ENCODE data around the gene PHF24. TPM values are rescaled to one million over a fixed set of nuclear protein-coding genes. Genes with fewer than 3 reads are reported as not detected.
A peak's percentile ranks its signal among the peaks of the same experiment; 100 is the strongest.
"Not testable (repeated sequence)": the region's sequence is repeated elsewhere in the genome, so short reads cannot be mapped to it uniquely, and the experiment has no call there.

Gene PHF24
- total RNA-seq: not detected

DNA sequence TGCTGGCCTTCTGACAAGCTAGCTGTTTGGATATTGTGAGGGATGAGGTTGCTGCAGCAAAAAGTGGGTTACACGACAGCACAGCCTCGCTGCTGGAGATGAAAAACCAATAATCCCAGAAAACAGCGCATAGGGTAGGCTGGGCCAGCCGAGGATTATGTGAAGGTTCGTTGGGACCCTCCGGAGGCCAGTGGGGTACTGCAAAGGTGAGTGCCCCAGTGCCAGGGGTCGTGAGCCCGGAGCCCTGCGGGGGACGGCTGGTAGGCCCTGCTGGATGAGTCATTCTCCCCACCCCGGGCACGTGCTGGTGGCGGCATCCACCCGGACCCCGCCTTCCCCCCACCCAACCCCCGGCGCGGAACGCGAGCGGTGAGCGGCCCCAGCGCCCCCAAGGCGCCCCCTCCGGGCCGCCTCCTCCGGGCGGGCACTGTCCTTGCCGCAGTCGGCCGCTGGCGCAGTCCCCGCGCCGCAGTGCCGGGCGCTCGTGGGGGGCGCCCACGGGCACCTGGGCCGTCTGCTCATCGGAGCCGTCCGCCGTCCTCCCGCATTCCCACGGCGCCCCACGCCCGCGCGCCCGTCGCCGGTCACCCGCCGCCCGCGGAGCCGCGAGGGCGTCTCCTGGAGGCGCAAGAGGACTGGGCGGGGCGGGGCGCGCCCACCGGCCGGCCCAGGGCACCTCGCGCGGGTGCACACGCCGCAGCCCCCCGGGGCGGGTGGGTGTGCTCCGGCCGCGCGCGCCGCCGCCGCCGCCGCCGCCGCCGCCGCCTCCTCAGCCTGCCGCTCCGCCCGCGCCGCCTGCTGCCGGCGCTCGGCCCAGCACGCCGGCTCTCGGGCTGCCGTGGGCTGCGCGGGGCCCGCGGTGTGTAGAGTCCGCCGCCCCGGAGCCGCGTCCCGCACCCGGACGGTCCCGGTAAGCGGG, at the start of gene PHF24:
TSS of gene PHF24 (plus strand) at position 794 of the 919 bp plus-strand sequence. CDS start 13,014 bp downstream, outside the sequence.
- H3K36me3 Mint-ChIP-seq (ENCODE audit: low read depth): no peaks in the 10 kb centered on the region
- ChIA-PET CTCF (no interaction called here), POLR2A (no interaction called here)
- no peaks in the 10 kb centered on the region for H3K9me3 Mint-ChIP-seq
- DNase-seq: no peak
- no peak within 1 kb of the TSS for H3K27ac Mint-ChIP-seq
- no peaks in the 10 kb centered on the region for H3K4me1 Mint-ChIP-seq
- peak within 1 kb of the TSS; percentile 37 for H3K4me3 Mint-ChIP-seq
- peaks cover 66% of the 10 kb centered on the region for H3K27me3 Mint-ChIP-seq

DNA sequence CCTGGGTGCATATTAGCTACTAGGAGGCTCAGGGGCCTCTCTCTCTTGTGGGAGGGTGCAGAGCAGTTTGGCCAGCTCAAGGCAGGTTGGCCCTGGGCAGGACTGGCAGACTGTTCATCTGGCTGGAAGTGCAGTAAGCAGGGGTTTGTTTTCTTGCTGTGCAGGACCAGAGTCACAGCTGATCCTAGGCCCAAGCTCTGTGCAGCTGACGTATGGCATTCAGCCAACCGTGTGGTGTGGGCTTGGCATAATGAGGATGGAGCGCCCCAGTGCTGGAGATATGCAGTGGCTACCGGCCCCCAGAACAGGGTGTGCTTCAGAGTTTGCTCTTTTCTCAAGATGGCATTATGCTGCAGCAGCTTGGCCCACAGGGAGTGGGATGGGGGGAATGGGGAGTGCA, 31.0 kb upstream of the PHF24 start:
- H3K9me3 Mint-ChIP-seq: peaks cover 19% of the 10 kb centered on the region
- POLR2A ChIA-PET: no interaction called here
- peaks cover 15% of the 10 kb centered on the region for H3K27me3 Mint-ChIP-seq
- no peaks in the 10 kb centered on the region for H3K4me1 Mint-ChIP-seq
- DNase-seq: no peak
- H3K36me3 Mint-ChIP-seq (ENCODE audit: low read depth): peaks cover 3% of the 10 kb centered on the region
- CTCF ChIA-PET: interaction anchor here (0.7 kb wide), 1 partner anchor 16 kb away, joined by 4 read pairs; no protein-coding TSS in a partner anchor
- H3K27ac Mint-ChIP-seq: no peak overlapping the region
- no peak overlapping the region for H3K4me3 Mint-ChIP-seq

DNA sequence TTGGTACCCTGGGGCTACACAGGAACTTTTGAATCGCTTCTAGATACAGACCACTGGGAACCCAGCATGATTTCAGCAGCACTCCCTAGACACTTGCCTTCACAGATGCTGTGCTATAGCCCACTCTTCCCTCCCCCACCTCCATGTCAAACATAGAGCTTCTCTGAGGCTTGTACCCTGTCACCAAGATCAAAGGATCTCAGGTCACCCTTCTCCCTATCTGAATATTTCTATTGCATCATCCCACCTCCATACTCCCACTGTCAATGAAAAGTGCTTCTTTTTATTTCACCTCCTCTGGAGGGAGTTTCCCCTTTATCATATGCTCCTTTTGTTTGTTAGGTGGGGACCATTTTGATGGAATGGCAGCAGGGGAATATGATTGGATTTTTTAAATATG, 29.2 kb upstream of the PHF24 start:
- Mint-ChIP-seq H3K27ac (no peak overlapping the region), H3K27me3 (peaks cover 12% of the 10 kb centered on the region), H3K4me3 (no peak overlapping the region), H3K36me3 (ENCODE audit: low read depth) (peaks cover 3% of the 10 kb centered on the region), H3K4me1 (no peaks in the 10 kb centered on the region), H3K9me3 (peaks cover 19% of the 10 kb centered on the region)
- CTCF ChIA-PET: no interaction called here
- DNase-seq: no peak
- POLR2A ChIA-PET: no interaction called here

DNA sequence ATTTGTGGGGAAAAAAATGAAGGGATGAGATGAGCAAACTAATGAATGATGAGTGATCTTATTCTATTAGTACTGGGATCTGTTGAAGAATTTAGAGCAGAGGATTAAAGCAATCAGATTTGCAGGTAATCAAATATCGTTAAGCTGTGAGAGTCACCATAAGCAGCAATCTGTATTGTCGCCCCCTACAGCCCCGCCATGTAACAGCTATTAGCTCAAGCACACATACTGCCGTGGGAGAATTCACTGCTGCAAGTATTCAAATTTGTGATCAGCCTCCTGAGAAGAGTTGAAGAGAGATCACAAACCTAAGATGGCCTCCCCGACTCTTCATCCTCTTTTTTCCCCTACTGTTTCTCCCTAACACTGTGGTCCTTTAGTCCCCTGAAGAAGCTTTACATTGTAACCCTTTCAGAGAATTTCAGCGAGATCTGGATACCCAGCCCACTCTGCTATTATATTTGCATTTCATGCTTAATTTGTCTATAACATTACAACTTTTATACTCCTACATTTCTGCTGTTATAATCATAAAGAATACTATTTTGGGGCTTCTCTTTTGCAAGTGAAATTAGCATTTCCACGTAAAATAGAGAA, 28.5 kb upstream of the PHF24 start:
- H3K4me3 Mint-ChIP-seq: no peak overlapping the region
- peak; percentile 28 for DNase-seq
- no peak overlapping the region for H3K27ac Mint-ChIP-seq
- H3K36me3 Mint-ChIP-seq (ENCODE audit: low read depth): peaks cover 3% of the 10 kb centered on the region
- H3K9me3 Mint-ChIP-seq: peaks cover 13% of the 10 kb centered on the region
- CTCF ChIA-PET: no interaction called here
- H3K27me3 Mint-ChIP-seq: peaks cover 9% of the 10 kb centered on the region
- POLR2A ChIA-PET: no interaction called here
- H3K4me1 Mint-ChIP-seq: no peaks in the 10 kb centered on the region

DNA sequence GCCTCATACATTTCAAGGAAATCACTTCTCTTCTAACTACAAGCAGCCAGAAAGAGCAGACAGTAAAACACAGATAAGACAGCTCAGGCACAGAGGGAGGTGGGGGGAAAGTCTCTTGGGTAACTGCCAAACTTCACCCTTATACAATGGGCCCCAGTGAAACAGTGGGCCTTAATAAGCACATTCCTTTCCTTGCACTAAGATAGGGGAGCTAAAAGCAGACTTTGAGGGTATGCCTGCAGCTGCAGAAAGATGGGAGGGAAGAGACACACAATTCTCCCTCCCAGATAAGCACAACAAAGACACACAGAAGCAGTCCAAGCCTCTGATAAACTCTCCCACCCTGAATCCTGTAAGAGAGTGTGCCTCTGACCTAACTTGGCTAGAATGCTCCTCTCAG, 18.1 kb upstream of the PHF24 start:
- DNase-seq; POLR2A ChIA-PET; H3K9me3 Mint-ChIP-seq; H3K4me1 Mint-ChIP-seq; H3K27me3 Mint-ChIP-seq; H3K36me3 Mint-ChIP-seq (ENCODE audit: low read depth); CTCF ChIA-PET; H3K4me3 Mint-ChIP-seq; H3K27ac Mint-ChIP-seq: not testable (repeated sequence)

DNA sequence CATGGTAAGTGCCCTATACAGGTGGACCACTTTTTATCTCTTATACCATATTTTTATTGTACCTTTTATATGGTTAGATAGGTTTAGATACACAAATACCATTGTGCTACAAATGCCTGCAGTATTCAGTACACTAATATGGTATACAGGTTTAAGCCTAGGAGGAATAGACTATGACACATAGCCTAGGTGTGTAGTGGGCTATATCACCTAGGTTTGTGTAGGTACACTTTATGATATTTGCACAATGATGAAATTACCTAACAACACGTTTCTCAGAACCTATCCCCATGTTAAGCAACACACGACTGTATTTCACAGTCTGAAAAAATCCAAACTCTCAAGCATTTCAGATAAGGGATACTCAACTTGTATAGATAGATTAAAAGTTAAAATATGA, 9.6 kb upstream of the PHF24 start:
- CTCF ChIA-PET: interaction anchor here (0.6 kb wide), 1 partner anchor 980 kb away, joined by 4 read pairs; no protein-coding TSS in a partner anchor
- H3K27me3 Mint-ChIP-seq: peaks cover 35% of the 10 kb centered on the region

DNA sequence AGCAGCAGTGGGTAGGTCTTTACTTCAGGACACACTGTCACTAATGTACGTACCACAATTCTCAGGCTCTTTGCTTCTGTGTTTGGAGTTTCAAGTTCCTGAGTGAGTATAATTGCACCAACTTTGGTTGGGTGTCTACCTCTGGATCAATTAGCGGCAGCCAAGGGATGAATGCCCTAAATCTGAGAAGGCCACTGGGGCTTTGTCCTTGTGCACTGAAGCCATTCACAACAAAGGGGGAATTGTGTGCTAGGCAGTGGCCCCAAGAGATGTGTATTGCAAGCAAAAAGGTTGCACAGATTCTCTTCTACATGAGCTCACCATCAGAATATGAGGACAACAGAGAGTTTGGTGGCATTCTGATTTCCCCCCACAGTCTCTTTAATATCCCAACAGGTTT, 3.9 kb upstream of the PHF24 start:
- no peaks in the 10 kb centered on the region for H3K36me3 Mint-ChIP-seq (ENCODE audit: low read depth)
- CTCF ChIA-PET: interaction anchor here (0.6 kb wide), 1 partner anchor 700 kb away, joined by 3 read pairs; no protein-coding TSS in a partner anchor

More for the DNA sequence above, 9.6 kb upstream of the PHF24 start:
- Mint-ChIP-seq H3K4me3 (no peak overlapping the region), H3K4me1 (no peaks in the 10 kb centered on the region), H3K27ac (no peak overlapping the region), H3K9me3 (no peaks in the 10 kb centered on the region), H3K36me3 (ENCODE audit: low read depth) (no peaks in the 10 kb centered on the region)
- POLR2A ChIA-PET: no interaction called here
- no peak for DNase-seq

DNA sequence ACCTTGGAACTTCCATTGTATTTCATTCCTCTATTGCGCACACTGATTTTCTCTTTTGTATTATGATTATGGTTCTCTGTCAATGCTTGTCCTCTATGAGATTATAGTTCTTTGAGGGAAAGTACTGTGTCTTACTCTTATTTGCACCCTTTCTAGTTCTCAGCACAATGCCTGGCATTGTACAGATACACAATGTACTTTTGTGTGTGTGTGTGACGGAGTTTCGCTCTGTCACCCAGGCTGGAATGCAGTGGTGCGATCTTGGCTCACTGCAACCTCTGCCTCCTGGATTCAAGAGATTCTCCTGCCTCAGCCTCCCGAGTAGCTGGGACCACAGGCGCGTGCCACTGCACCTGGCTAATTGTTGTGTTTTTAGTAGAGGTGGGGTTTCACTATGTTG, 2.0 kb upstream of the PHF24 start:
- H3K36me3 Mint-ChIP-seq (ENCODE audit: low read depth); CTCF ChIA-PET; DNase-seq; POLR2A ChIA-PET; H3K4me3 Mint-ChIP-seq; H3K9me3 Mint-ChIP-seq; H3K4me1 Mint-ChIP-seq; H3K27ac Mint-ChIP-seq: not testable (repeated sequence)
- peaks cover 74% of the 10 kb centered on the region for H3K27me3 Mint-ChIP-seq

More for the DNA sequence above, 3.9 kb upstream of the PHF24 start:
- H3K4me3 Mint-ChIP-seq: no peak overlapping the region
- no peak for DNase-seq
- peaks cover 68% of the 10 kb centered on the region for H3K27me3 Mint-ChIP-seq
- no peaks in the 10 kb centered on the region for H3K4me1 Mint-ChIP-seq
- POLR2A ChIA-PET: no interaction called here
- H3K9me3 Mint-ChIP-seq: no peaks in the 10 kb centered on the region
- no peak overlapping the region for H3K27ac Mint-ChIP-seq

DNA sequence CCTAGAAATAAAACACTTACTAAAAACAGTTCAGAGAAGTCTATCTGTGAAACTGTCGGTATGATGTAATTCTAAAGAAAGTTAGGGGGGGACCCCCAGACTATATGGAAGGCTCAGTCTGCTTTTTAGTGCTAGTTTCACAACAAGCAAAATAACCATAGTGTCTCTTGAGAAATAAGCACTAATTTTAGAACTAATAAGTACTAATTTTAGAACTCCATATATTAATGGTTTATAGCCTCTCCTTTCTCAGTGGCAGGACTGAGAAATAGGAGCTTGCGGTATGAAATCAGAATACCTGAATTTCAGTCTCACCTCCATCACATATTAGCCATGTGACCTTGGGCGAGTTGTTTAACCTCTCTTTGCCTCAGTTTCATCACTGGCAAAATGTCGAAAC, 1.4 kb upstream of the PHF24 start:
- Mint-ChIP-seq H3K9me3 (no peaks in the 10 kb centered on the region), H3K4me3 (no peak overlapping the region)
- POLR2A ChIA-PET: no interaction called here

DNA sequence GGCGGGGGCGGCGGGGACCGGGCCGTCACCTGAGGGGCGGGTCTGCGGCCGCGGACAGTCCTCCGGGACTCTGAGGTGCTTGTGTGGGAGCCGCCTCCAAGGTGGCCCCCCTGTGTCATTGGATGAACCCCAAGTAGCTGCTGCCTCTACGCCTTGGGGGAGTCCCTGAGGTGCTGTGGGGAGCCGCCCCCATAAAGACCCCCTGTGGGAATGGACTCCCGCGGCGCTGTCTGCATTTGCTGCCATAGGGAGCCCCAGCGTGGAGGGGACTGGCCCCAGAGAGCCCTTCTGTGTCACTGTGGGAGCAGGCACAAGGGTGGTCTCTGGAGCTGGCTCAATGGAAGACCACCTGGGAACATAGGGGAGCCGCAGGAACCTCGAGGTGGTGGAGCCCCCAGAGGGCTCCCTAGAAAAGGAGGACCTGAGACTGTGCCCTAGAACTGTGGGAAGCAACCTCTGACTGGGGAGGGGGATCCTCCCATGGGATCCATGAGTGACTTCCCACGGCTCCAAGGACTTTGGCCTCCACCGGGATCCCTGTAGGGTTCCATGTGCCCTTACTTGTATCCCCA, 412 bp downstream of the PHF24 start:
- no peaks in the 10 kb centered on the region for H3K36me3 Mint-ChIP-seq (ENCODE audit: low read depth)
- CTCF ChIA-PET: no interaction called here
- H3K9me3 Mint-ChIP-seq: no peaks in the 10 kb centered on the region
- no peak for DNase-seq
- H3K27ac Mint-ChIP-seq: no peak overlapping the region
- peaks cover 64% of the 10 kb centered on the region for H3K27me3 Mint-ChIP-seq
- no peaks in the 10 kb centered on the region for H3K4me1 Mint-ChIP-seq
- H3K4me3 Mint-ChIP-seq: peak overlapping the region; percentile 17
- POLR2A ChIA-PET: no interaction called here

More for the DNA sequence above, 1.4 kb upstream of the PHF24 start:
- peaks cover 75% of the 10 kb centered on the region for H3K27me3 Mint-ChIP-seq
- no peak for DNase-seq
- H3K36me3 Mint-ChIP-seq (ENCODE audit: low read depth): no peaks in the 10 kb centered on the region
- no peaks in the 10 kb centered on the region for H3K4me1 Mint-ChIP-seq
- H3K27ac Mint-ChIP-seq: no peak overlapping the region
- CTCF ChIA-PET: no interaction called here

DNA sequence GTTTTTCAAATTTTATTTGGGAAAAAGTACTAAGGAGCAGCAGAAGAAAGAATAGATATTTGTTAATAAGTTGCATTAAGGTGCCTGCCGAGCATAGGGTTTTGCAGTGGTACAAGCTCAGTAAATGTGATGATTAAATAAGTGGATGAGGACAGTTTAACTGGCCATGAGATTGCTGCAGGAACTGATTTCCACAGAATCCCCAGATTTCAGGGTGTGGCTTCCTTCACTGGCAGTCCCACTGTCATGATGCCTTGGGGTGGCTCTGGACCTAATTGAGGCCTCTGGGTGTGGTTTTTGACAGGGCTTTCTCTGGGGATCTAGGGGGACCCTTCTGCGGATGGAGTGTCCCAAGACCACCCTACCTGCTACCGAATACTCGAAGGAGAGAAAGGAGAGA, 1.4 kb downstream of the PHF24 start:
- H3K27me3 Mint-ChIP-seq: peaks cover 61% of the 10 kb centered on the region
- H3K4me1 Mint-ChIP-seq: no peaks in the 10 kb centered on the region
- H3K9me3 Mint-ChIP-seq: no peaks in the 10 kb centered on the region
- ChIA-PET POLR2A (no interaction called here), CTCF (no interaction called here)
- no peak overlapping the region for H3K27ac Mint-ChIP-seq
- H3K36me3 Mint-ChIP-seq (ENCODE audit: low read depth): no peaks in the 10 kb centered on the region
- H3K4me3 Mint-ChIP-seq: no peak overlapping the region
- no peak for DNase-seq

DNA sequence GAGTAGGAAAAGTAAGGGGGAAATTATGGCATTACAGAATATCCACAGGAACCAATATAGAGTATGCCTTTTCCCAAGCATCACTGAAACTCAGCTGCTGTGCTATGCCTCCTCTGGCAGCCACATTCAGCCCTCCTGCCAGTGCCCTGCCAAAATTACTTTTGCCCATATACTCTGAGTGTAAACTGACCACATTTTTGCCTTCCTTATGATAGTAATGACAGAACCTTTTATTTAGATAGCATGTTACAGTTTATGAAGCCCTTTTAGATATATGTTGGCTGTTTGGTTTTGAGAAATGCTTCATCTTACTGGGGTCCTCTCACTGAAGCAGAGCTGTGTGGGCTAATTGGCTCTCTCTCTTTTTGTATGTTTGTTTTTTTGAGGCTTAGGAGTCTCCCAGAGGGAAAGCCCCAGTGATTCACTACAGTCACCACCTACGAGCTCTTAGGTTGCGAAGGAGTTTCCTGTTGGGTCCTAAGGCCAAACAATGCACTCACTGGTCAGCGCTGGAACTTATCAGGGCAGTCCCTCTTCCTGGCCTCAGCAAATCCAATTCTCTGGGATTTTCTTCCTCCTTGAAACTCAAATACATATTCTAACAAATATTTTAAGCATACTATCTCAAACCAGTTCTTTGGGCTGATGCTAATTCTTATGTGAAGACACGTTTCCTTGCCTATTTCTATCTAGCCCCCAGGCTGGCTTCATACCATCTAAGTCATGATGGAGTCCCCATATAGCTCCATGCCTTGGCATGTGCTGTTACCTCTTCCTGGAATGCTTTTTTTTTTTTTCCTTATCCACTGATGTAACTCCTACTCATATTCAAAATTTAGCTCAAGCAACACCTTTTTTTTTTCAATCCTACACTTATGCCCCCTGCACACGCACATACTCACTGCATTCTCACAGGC, 3.7 kb downstream of the PHF24 start:
- Mint-ChIP-seq H3K9me3 (no peaks in the 10 kb centered on the region), H3K4me1 (no peaks in the 10 kb centered on the region), H3K27me3 (peaks cover 52% of the 10 kb centered on the region), H3K4me3 (no peak overlapping the region), H3K27ac (no peak overlapping the region), H3K36me3 (ENCODE audit: low read depth) (no peaks in the 10 kb centered on the region)
- ChIA-PET CTCF (interaction anchor here (1.0 kb wide), 1 partner anchor 62 kb away, joined by 3 read pairs; no protein-coding TSS in a partner anchor), POLR2A (no interaction called here)
- DNase-seq: no peak

Data from activated CD4-positive, alpha-beta T cell treated with anti-CD3 and anti-CD28 coated beads, Interleukin-2, amount 10 ng/mL, durations not matched to agents 7 days and 5 days (primary cell).